Right lobe of liver (tissue), 4 donors: ENCODE data around the gene BCL2.

Source experiments
- POLR2A ChIP-seq: fragments of 450-650 bp; IDR thresholded peaks from one replicate; pipeline ENCODE4 v1.6.1; 2017; ENCODE audit warnings: antibody characterized with exemption, mild to moderate bottlenecking
- TF ChIP-seq, protein P1 (sequence below), 4 donors: fragments of 200-600 bp in 3 of 4; fragments of 450-650 bp in 1 of 4; IDR thresholded peaks; one replicate each; pipeline versions ENCODE4 v1.5.1 to v1.8.0; 2016 to 2022; ENCODE audit warnings: antibody characterized with exemption in 4 of 4, mild to moderate bottlenecking in 2 of 4
- donor health status: DM: no; HTN: no; CAD: no.
- donor health status: DM: no; HTN: no; CAD: no.
- donor health status: DM: no; HTN: yes; CAD: no.

DNA sequence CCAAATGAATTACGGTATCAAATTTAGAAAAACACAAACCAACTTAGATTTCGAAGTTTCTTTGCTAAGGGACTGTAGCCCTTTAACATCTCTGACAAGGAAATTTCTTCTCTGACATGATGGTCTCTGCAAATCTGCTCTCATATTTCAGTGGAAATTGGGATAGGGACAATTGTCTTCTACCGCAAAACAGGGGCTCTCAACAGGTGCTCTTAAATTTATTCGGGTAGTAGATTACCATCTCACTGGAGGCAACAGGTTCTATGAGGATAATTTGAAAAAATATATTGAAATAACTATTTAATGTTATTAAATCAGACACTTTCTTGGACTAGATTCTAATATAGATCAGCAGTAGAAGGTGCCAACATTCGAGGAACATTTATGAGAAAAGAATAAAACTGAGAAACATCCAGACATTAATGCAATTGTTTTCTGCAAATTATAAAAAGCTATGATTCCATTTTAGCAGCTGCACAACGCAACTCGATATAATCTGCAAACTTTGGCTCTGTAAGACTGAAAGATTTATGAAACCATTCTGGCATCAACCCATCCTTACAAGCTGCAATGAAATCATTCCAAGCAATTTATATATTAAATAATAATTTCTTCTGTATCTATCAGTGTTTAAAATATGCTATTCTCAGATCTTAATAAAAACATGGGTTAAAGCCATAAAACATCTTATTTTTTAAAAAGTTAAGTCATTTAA is 10.0 kb upstream of the BCL2 start:
- no peak for TF ChIP-seq POLR2A
- TF ChIP-seq, protein P1, sequence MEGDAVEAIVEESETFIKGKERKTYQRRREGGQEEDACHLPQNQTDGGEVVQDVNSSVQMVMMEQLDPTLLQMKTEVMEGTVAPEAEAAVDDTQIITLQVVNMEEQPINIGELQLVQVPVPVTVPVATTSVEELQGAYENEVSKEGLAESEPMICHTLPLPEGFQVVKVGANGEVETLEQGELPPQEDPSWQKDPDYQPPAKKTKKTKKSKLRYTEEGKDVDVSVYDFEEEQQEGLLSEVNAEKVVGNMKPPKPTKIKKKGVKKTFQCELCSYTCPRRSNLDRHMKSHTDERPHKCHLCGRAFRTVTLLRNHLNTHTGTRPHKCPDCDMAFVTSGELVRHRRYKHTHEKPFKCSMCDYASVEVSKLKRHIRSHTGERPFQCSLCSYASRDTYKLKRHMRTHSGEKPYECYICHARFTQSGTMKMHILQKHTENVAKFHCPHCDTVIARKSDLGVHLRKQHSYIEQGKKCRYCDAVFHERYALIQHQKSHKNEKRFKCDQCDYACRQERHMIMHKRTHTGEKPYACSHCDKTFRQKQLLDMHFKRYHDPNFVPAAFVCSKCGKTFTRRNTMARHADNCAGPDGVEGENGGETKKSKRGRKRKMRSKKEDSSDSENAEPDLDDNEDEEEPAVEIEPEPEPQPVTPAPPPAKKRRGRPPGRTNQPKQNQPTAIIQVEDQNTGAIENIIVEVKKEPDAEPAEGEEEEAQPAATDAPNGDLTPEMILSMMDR (IDR thresholded peaks at IDR 0.05) = no peak
